Activated B cell treated with CpG ODN at 0.5 μM for 24 hours (primary cell): Measurements from ENCODE around the gene NPEPL1. TPM values are rescaled to one million over a fixed set of nuclear protein-coding genes. Genes with fewer than 3 reads are reported as not detected.

Experiments
- ATAC-seq: fragments of 200-7000 bp; cut with Tn5 transposase; one replicate; pipeline ENCODE4 v1.10.0; 2021; ENCODE audit warnings: low read depth, mild to moderate bottlenecking, moderate library complexity
- CTCF ChIA-PET: fragments of 350-600 bp; sonication (Branson Sonifier 250); formaldehyde crosslinking; loops from one replicate; lab custom pipeline; 2021; ENCODE audit warnings: antibody characterized with exemption; lab: Charles Lee
- POLR2A ChIA-PET: fragments of 350-600 bp; sonication (Branson Sonifier 250); formaldehyde crosslinking; loops from one replicate; lab custom pipeline; 2021; ENCODE audit warnings: antibody characterized with exemption; lab: Charles Lee
- DNase-seq: peaks from one replicate; pipeline ENCODE4 v3.0.0; 2022
- H3K27ac Mint-ChIP-seq: one replicate; pipeline ENCODE4 v1.8.0; 2020; ENCODE audit warnings: mixed read lengths
- H3K27me3 Mint-ChIP-seq: one replicate; pipeline ENCODE4 v1.8.0; 2021; ENCODE audit warnings: mixed read lengths
- H3K36me3 Mint-ChIP-seq: one replicate; pipeline ENCODE4 v1.8.0; 2021; ENCODE audit warnings: low read depth, mixed read lengths
- H3K4me1 Mint-ChIP-seq: one replicate; pipeline ENCODE4 v1.8.0; 2021; ENCODE audit warnings: mixed read lengths
- H3K4me3 Mint-ChIP-seq: one replicate; pipeline ENCODE4 v1.8.0; 2020; ENCODE audit warnings: mild to moderate bottlenecking, mixed read lengths
- H3K9me3 Mint-ChIP-seq: one replicate; pipeline ENCODE4 v1.8.0; 2020; ENCODE audit warnings: mixed read lengths
- intact Hi-C: fragments of 100-400 bp; cut with micrococcal nuclease; formaldehyde crosslinking; loops from one replicate; pipeline ENCODE4 v1.15.1; 2024
- total RNA-seq: library from RNA; stranded (reverse); gene quantifications from 2 replicates; pipeline ENCODE4 v1.2.3, GENCODE V29; 2022
- TF ChIP-seq, protein P1 (sequence below): fragments of 200-600 bp; IDR thresholded peaks from one replicate; pipeline ENCODE4 v1.8.0; 2022; ENCODE audit warnings: antibody characterized with exemption, mild to moderate bottlenecking

NPEPL1 gene
- total RNA-seq, 1 donor from 2014 or later, result 21.5 TPM

DNA sequence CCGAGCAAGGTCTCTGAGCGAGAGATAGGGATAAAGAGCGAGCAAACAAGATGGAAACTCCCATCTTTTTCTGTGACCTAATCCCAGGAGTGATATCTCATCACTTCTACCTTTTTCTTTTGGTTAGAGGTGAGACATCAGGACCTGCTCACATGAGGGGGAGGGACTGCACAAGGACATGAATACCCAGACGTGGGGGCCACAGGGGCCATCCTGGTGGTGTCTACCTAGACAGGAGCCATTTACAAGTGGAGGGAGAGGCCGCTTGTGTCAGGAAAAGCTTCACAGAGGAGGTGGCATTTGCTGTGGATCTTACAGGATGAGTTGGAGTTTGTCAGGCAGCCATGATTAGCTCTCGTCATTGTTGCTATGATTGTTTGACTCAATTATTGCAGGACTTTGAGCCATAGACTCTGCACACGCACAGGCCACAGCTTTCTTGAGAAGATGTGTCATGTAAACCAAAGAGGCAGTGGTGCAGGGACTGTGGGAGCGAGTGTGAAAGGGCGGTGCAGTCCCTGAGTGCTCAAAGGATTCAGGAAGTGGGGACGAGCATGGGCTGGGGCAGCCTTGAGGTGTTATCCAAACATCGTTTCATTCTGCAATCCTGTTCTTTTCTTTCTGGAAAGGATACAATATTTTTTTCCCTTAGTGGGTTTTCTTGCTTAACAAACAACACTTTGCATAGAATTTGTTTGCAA, 7.7 kb downstream of the NPEPL1 start:
- no peaks in the 10 kb centered on the region for H3K4me1 Mint-ChIP-seq
- peaks cover 42% of the 10 kb centered on the region for H3K36me3 Mint-ChIP-seq
- CTCF ChIA-PET, result no interaction called here
- intact Hi-C loops, result no loop called here
- TF ChIP-seq, protein P1, sequence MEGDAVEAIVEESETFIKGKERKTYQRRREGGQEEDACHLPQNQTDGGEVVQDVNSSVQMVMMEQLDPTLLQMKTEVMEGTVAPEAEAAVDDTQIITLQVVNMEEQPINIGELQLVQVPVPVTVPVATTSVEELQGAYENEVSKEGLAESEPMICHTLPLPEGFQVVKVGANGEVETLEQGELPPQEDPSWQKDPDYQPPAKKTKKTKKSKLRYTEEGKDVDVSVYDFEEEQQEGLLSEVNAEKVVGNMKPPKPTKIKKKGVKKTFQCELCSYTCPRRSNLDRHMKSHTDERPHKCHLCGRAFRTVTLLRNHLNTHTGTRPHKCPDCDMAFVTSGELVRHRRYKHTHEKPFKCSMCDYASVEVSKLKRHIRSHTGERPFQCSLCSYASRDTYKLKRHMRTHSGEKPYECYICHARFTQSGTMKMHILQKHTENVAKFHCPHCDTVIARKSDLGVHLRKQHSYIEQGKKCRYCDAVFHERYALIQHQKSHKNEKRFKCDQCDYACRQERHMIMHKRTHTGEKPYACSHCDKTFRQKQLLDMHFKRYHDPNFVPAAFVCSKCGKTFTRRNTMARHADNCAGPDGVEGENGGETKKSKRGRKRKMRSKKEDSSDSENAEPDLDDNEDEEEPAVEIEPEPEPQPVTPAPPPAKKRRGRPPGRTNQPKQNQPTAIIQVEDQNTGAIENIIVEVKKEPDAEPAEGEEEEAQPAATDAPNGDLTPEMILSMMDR, result no peak
- POLR2A ChIA-PET, result interaction anchor here (0.6 kb wide), 1 partner anchor 1089 kb away, joined by 6 read pairs; no protein-coding TSS in a partner anchor
- H3K4me3 Mint-ChIP-seq, result no peak overlapping the region
- peak; percentile 1 for DNase-seq
- ATAC-seq, result no peak
- no peaks in the 10 kb centered on the region for H3K27me3 Mint-ChIP-seq
- H3K27ac Mint-ChIP-seq, result no peak overlapping the region
- no peaks in the 10 kb centered on the region for H3K9me3 Mint-ChIP-seq

DNA sequence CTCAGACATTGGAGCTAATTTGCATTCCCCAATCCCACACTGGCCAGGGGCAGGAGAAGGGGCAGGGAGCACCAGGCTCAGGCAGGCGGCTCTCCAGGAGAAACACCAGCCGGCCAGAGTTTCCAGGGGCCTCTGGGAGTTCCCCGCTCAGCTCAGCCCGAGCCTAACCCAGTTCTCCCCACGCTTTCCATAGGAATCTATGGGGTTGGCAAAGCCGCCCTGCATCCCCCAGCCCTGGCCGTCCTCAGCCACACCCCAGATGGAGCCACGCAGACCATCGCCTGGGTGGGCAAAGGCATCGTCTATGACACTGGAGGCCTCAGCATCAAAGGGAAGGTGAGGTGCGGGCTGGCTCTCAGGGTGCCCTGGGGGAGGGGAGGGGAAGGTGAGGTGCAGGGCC, 8.2 kb downstream of the NPEPL1 start:
- intact Hi-C loops, result no loop called here

DNA sequence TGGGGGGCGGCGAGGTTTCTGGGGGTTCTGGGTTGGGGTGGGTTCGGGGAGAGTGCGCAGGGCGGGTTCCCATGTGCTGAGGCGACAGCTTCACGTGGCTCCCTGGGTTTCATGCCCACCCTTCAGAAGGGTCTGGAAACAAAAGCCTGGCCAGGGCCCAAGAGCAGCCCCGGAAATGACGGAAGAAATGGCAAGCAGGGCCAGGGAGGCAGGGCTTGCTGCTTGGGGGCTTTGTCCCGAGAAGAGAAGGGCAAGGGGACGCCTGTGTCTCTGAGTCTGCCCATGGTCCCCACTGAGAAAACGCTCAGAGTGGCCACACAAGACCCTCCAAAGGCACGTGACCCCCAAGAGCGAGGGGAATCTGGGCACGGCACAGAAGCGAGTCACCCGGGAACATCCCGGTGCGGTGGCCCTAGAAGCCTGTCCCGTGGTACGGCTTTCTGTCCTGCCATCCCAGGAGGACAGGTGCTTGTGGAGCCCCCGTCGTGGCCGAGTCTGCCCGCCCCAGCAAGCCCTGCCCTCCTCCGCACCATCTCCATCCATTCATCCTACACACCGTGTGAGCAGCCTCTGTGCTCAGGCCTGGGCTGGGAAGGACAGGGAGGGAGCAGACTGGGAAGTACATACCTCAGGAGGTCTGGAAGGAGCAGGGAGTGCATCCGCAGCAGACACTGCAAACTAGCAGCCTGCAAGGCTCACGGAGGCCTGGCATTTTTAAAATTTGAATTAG, 9.0 kb downstream of the NPEPL1 start:
- H3K27me3 Mint-ChIP-seq, result no peaks in the 10 kb centered on the region
- CTCF ChIA-PET, result no interaction called here
- no peaks in the 10 kb centered on the region for H3K9me3 Mint-ChIP-seq
- no peak overlapping the region for H3K27ac Mint-ChIP-seq
- TF ChIP-seq, protein P1, result no peak
- no peak overlapping the region for H3K4me3 Mint-ChIP-seq
- ATAC-seq, result no peak
- peak; percentile 9 for DNase-seq
- no peaks in the 10 kb centered on the region for H3K4me1 Mint-ChIP-seq
- POLR2A ChIA-PET, result no interaction called here
- intact Hi-C loops, result no loop called here
- H3K36me3 Mint-ChIP-seq, result peaks cover 46% of the 10 kb centered on the region

More for the DNA sequence above, 8.2 kb downstream of the NPEPL1 start:
- Mint-ChIP-seq H3K36me3 (peaks cover 46% of the 10 kb centered on the region), H3K4me1 (no peaks in the 10 kb centered on the region), H3K4me3 (no peak overlapping the region), H3K27ac (no peak overlapping the region), H3K9me3 (no peaks in the 10 kb centered on the region), H3K27me3 (no peaks in the 10 kb centered on the region)
- TF ChIP-seq, protein P1, result no peak
- no peak for DNase-seq
- CTCF ChIA-PET, result no interaction called here
- POLR2A ChIA-PET, result no interaction called here
- ATAC-seq, result no peak

DNA sequence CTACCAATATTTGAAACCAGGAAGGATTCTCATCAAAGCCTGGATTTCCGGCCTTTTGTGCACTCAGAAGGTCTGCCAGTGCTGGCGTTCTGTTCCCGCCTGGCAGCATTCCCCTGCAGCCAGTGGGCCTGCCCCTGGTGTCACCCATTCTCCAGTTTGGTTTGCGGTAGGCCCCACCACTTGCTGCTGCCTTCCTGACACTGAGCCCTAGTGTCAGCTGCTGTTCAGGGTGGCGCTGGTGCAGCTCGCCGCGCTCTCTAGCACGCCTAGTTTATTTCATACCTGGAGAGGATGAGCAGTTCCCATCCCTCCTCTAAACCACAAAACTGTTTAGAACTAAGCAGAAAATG, 9.5 kb downstream of the NPEPL1 start:
- ChIA-PET POLR2A (no interaction called here), CTCF (no interaction called here)

More for the DNA sequence above, 9.5 kb downstream of the NPEPL1 start:
- Mint-ChIP-seq H3K27ac (no peak overlapping the region), H3K36me3 (peaks cover 43% of the 10 kb centered on the region), H3K4me1 (no peaks in the 10 kb centered on the region), H3K27me3 (no peaks in the 10 kb centered on the region), H3K4me3 (no peak overlapping the region), H3K9me3 (no peaks in the 10 kb centered on the region)
- TF ChIP-seq, protein P1, result no peak
- ATAC-seq, result no peak
- peak; percentile 8 for DNase-seq
- intact Hi-C loops, result no loop called here
